A549 (cell line): ENCODE measurements around the gene DOK1.

ENCODE experiments used
- JUN ChIP-seq, 2 experiments: fragments of >200 bp; sonication (Bioruptor Twin); formaldehyde crosslinking; IDR thresholded peaks; 2 replicates in 1 of 2; 3 replicates in 1 of 2; pipeline ENCODE4 v1.6.1; 2016 to 2017
- JUNB ChIP-seq: fragments of >200 bp; sonication (Bioruptor Twin); formaldehyde crosslinking; IDR thresholded peaks from 2 replicates; pipeline ENCODE4 v1.6.1; 2016
- TF ChIP-seq, protein P1 (sequence below): fragments of >200 bp; sonication (Bioruptor Twin); formaldehyde crosslinking; IDR thresholded peaks from 3 replicates; pipeline ENCODE4 v1.5.1; 2016

DNA sequence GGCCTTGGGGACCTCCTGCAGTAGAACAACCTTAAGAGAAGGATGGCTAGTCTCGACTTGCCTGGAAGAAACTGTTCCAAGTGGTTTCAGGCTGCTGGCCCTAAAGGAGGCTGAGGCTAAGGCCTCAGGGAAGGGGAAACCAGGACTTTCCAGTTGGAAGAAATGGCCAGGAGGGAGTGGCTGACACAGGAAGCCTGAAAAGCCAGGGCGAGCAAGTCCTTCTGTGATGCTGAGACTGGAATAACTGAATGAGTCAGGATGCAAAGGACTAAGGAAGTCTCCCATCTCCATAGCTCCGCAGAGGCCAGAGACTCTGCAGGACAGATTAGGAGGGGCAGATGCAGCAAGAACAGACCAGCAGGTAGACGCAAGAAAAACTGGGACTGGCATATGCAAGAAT, 17.4 kb upstream of the DOK1 start:
- TF ChIP-seq JUNB (no peak), JUN (IDR thresholded peaks at IDR 0.05) (no peak)
- TF ChIP-seq, protein P1, sequence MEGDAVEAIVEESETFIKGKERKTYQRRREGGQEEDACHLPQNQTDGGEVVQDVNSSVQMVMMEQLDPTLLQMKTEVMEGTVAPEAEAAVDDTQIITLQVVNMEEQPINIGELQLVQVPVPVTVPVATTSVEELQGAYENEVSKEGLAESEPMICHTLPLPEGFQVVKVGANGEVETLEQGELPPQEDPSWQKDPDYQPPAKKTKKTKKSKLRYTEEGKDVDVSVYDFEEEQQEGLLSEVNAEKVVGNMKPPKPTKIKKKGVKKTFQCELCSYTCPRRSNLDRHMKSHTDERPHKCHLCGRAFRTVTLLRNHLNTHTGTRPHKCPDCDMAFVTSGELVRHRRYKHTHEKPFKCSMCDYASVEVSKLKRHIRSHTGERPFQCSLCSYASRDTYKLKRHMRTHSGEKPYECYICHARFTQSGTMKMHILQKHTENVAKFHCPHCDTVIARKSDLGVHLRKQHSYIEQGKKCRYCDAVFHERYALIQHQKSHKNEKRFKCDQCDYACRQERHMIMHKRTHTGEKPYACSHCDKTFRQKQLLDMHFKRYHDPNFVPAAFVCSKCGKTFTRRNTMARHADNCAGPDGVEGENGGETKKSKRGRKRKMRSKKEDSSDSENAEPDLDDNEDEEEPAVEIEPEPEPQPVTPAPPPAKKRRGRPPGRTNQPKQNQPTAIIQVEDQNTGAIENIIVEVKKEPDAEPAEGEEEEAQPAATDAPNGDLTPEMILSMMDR: no peak
